Nephron progenitor cell (in vitro differentiated cells): ENCODE data around the gene KIAA1217.

ENCODE experiments used
- DNase-seq: peaks from one replicate; pipeline ENCODE4 v3.0.0; 2021
- H3K27ac Mint-ChIP-seq: 2 replicates; pipeline ENCODE4 v1.8.0; 2021; ENCODE audit warnings: mild to moderate bottlenecking, moderate library complexity, mixed read lengths
- H3K27me3 Mint-ChIP-seq: 2 replicates; pipeline ENCODE4 v1.8.0; 2021; ENCODE audit warnings: mild to moderate bottlenecking, low read depth, mixed read lengths; ENCODE audit not compliant: poor library complexity
- H3K36me3 Mint-ChIP-seq: 2 replicates; pipeline ENCODE4 v1.8.0; 2021; ENCODE audit warnings: low read depth, mixed read lengths
- H3K4me1 Mint-ChIP-seq: 2 replicates; pipeline ENCODE4 v1.8.0; 2021; ENCODE audit warnings: mixed read lengths
- H3K4me3 Mint-ChIP-seq: 2 replicates; pipeline ENCODE4 v1.8.0; 2021; ENCODE audit warnings: mild to moderate bottlenecking, moderate library complexity, mixed read lengths
- H3K9me3 Mint-ChIP-seq: 2 replicates; pipeline ENCODE4 v1.8.0; 2021; ENCODE audit warnings: mild to moderate bottlenecking, moderate library complexity, mixed read lengths
- TF ChIP-seq, protein P1 (sequence below): fragments of 200-600 bp; sonication (generic); IDR thresholded peaks from 2 replicates; pipeline ENCODE4 v1.5.0; 2021; ENCODE audit warnings: antibody characterized with exemption

KIAA1217 gene

DNA sequence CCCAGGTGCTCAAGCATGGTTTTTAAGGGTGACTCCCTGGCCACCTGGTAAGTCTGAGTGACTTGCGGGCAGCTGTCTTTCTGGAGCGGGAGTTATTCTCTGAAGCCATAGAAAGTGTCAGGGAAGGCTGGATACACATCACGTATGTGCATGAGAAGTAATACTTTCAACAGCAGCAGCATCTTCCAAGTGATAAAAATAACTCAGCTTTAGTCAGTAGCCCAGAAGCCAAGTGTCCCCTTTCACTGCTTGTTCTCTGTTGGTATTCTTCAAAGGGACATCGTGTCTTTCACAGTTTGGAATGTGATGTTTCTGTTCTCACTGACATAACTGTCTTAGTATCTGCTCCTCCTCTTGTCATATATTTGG lies 97.6 kb downstream of the KIAA1217 start:
- DNase-seq, result no peak
- no peaks in the 10 kb centered on the region for H3K27me3 Mint-ChIP-seq
- peak overlapping the region; percentile 50 for H3K27ac Mint-ChIP-seq
- TF ChIP-seq, protein P1, sequence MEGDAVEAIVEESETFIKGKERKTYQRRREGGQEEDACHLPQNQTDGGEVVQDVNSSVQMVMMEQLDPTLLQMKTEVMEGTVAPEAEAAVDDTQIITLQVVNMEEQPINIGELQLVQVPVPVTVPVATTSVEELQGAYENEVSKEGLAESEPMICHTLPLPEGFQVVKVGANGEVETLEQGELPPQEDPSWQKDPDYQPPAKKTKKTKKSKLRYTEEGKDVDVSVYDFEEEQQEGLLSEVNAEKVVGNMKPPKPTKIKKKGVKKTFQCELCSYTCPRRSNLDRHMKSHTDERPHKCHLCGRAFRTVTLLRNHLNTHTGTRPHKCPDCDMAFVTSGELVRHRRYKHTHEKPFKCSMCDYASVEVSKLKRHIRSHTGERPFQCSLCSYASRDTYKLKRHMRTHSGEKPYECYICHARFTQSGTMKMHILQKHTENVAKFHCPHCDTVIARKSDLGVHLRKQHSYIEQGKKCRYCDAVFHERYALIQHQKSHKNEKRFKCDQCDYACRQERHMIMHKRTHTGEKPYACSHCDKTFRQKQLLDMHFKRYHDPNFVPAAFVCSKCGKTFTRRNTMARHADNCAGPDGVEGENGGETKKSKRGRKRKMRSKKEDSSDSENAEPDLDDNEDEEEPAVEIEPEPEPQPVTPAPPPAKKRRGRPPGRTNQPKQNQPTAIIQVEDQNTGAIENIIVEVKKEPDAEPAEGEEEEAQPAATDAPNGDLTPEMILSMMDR, result no peak
- peaks cover 18% of the 10 kb centered on the region for H3K4me1 Mint-ChIP-seq
- H3K9me3 Mint-ChIP-seq, result no peaks in the 10 kb centered on the region
- H3K36me3 Mint-ChIP-seq, result peaks cover 52% of the 10 kb centered on the region
- no peak overlapping the region for H3K4me3 Mint-ChIP-seq

- Mint-ChIP-seq H3K4me1 (peaks cover 18% of the 10 kb centered on the region), H3K36me3 (peaks cover 57% of the 10 kb centered on the region), H3K27me3 (no peaks in the 10 kb centered on the region), H3K9me3 (no peaks in the 10 kb centered on the region), H3K27ac (peak overlapping the region; percentile 50), H3K4me3 (no peak overlapping the region)
- TF ChIP-seq, protein P1, result no peak
- no peak for DNase-seq
Observed at GRCh38 chr10:24307116-24307515, 98.2 kb downstream of the KIAA1217 start.

GRCh38 chr10:24307696-24308485 lies 99.0 kb downstream of the KIAA1217 start:
- Mint-ChIP-seq H3K27ac (no peak overlapping the region), H3K4me1 (peaks cover 18% of the 10 kb centered on the region), H3K36me3 (peaks cover 53% of the 10 kb centered on the region), H3K27me3 (no peaks in the 10 kb centered on the region), H3K4me3 (no peak overlapping the region), H3K9me3 (no peaks in the 10 kb centered on the region)
- DNase-seq, result no peak
- TF ChIP-seq, protein P1, result no peak

- Mint-ChIP-seq H3K4me3 (no peak overlapping the region), H3K36me3 (peaks cover 52% of the 10 kb centered on the region), H3K27me3 (no peaks in the 10 kb centered on the region), H3K4me1 (peaks cover 18% of the 10 kb centered on the region), H3K9me3 (no peaks in the 10 kb centered on the region), H3K27ac (no peak overlapping the region)
- DNase-seq, result no peak
- TF ChIP-seq, protein P1, result no peak
Observed at GRCh38 chr10:24310104-24310503, 101.2 kb downstream of the KIAA1217 start.

GRCh38 chr10:24311888-24312287 lies 103.0 kb downstream of the KIAA1217 start:
- Mint-ChIP-seq H3K36me3 (peaks cover 48% of the 10 kb centered on the region), H3K27ac (peak overlapping the region; percentile 45), H3K4me3 (no peak overlapping the region), H3K9me3 (no peaks in the 10 kb centered on the region), H3K27me3 (no peaks in the 10 kb centered on the region), H3K4me1 (peaks cover 13% of the 10 kb centered on the region)
- DNase-seq, result no peak
- TF ChIP-seq, protein P1, result no peak

GRCh38 chr10:24313283-24313682 lies 104.3 kb downstream of the KIAA1217 start:
- H3K36me3 Mint-ChIP-seq, result peaks cover 42% of the 10 kb centered on the region
- no peaks in the 10 kb centered on the region for H3K27me3 Mint-ChIP-seq
- no peaks in the 10 kb centered on the region for H3K9me3 Mint-ChIP-seq
- H3K4me1 Mint-ChIP-seq, result peaks cover 5% of the 10 kb centered on the region
- H3K4me3 Mint-ChIP-seq, result no peak overlapping the region
- no peak overlapping the region for H3K27ac Mint-ChIP-seq
- no peak for DNase-seq
- TF ChIP-seq, protein P1, result no peak
